K562 (cell line): ENCODE measurements around the gene XYLB. TPM values are rescaled to one million over a fixed set of nuclear protein-coding genes. Genes with fewer than 3 reads are reported as not detected.

Source experiments
- ATAC-seq: fragments of 200-7000 bp; cut with Tn5 transposase; 3 replicates; pipeline ENCODE4 v1.9.1; 2020; ENCODE audit warnings: moderate library complexity
- BruUV-seq: library from RNA; stranded (reverse); fragments of 400-500 nt; replicated peaks from 2 replicates; lab custom pipeline; 2021; lab: Mats Ljungman, UMichigan
- CTCF ChIA-PET: fragments of 300-600 bp; formaldehyde crosslinking; extraction: SDS; loops from one replicate; lab custom pipeline; 2021; ENCODE audit warnings: low intra/inter-chr PET ratio; lab: Yijun Ruan, JAX
- POLR2A ChIA-PET: fragments of 300-600, 350-650 bp; sonication (Branson Sonifier 250); formaldehyde crosslinking; extraction: SDS; loops from one replicate; lab custom pipeline; 2021; ENCODE audit warnings: antibody characterized with exemption, inconsistent platforms; lab: Yijun Ruan, JAX
- DNase-seq, 4 experiments: peaks; one replicate each; pipeline versions ENCODE4 v3.0.0 to v3.0.0-alpha.2; 2011 to 2018; ENCODE audit warnings: low spot score in 3 of 4, mixed read lengths in 3 of 4; ENCODE audit errors: extremely low read depth in 1 of 4
- FAIRE-seq: peaks from 2 replicates; lab custom pipeline; 2011; peaks lifted over from hg19 to GRCh38; lab: Jason Lieb, UNC
- H2AFZ ChIP-seq: 2 replicates; pipeline ENCODE4 v1.6.0; 2011; ENCODE audit warnings: low read depth, low read length, control low read depth, inconsistent platforms
- H3K27ac ChIP-seq: fragments of 200-600 bp; 3 replicates; pipeline ENCODE4 v1.8.0; 2011; ENCODE audit warnings: low read depth, mild to moderate bottlenecking, control low read depth, inconsistent platforms, low read length, moderate library complexity, mixed read lengths; ENCODE audit errors: extremely low read depth
- H3K27me3 ChIP-seq, 2 experiments: fragments of 300-600 bp in 1 of 2; 2 replicates in 1 of 2; 3 replicates in 1 of 2; pipeline versions ENCODE4 v1.6.0 to v1.8.0; 2011; ENCODE audit warnings: inconsistent platforms in 2 of 2, low read length in 2 of 2, mild to moderate bottlenecking in 1 of 2, mixed read lengths in 1 of 2, moderate library complexity in 1 of 2; ENCODE audit not compliant: control insufficient read depth in 2 of 2, insufficient read depth in 2 of 2
- H3K36me3 ChIP-seq: fragments of 300-600 bp; 3 replicates; pipeline ENCODE4 v1.8.0; 2011; ENCODE audit warnings: mild to moderate bottlenecking, low read length, inconsistent platforms; ENCODE audit not compliant: control insufficient read depth, insufficient read depth
- H3K4me1 ChIP-seq, 2 experiments: fragments of 200-600 bp in 1 of 2; replicated peaks in 1 of 2; 2 replicates in 1 of 2; 3 replicates in 1 of 2; pipeline versions ENCODE4 v1.5.1 to v1.8.0; 2011; ENCODE audit warnings: inconsistent platforms in 2 of 2, low read length in 2 of 2, mild to moderate bottlenecking in 1 of 2, mixed read lengths in 1 of 2, moderate library complexity in 1 of 2; ENCODE audit not compliant: control insufficient read depth in 2 of 2, insufficient read depth in 2 of 2
- H3K4me2 ChIP-seq: 2 replicates; pipeline ENCODE4 v1.6.1; 2011; ENCODE audit warnings: low read length, control low read depth, inconsistent platforms, mixed read lengths; ENCODE audit not compliant: insufficient read depth
- H3K4me3 ChIP-seq: fragments of 200-600 bp; sonication (generic), shearing (Covaris generic); 2 replicates; pipeline ENCODE4 v1.5.1; 2016; ENCODE audit warnings: control low read depth, inconsistent platforms
- H3K79me2 ChIP-seq: fragments of 200-600 bp; 3 replicates; pipeline ENCODE4 v1.8.0; 2011; ENCODE audit warnings: low read length, inconsistent platforms; ENCODE audit not compliant: control insufficient read depth, insufficient read depth
- H3K9ac ChIP-seq, 2 experiments: 2 replicates each; pipeline versions ENCODE4 v1.6.0 to v1.6.1; 2011; ENCODE audit warnings: low read depth in 2 of 2, low read length in 2 of 2, control low read depth in 1 of 2, inconsistent platforms in 1 of 2, mild to moderate bottlenecking in 1 of 2, mixed read lengths in 1 of 2; ENCODE audit not compliant: insufficient read depth in 1 of 2
- H3K9me1 ChIP-seq: one replicate; pipeline ENCODE4 v1.6.0; 2011; ENCODE audit warnings: inconsistent platforms, mild to moderate bottlenecking, low read length, moderate library complexity; ENCODE audit not compliant: control insufficient read depth, insufficient read depth
- H3K9me3 ChIP-seq: replicated peaks from 2 replicates; pipeline ENCODE4 v1.5.1; 2011; ENCODE audit warnings: low read depth, low read length, inconsistent platforms; ENCODE audit not compliant: control insufficient read depth, insufficient read depth
- H4K20me1 ChIP-seq: replicated peaks from 2 replicates; pipeline ENCODE4 v1.6.1; 2011; ENCODE audit warnings: low read length, inconsistent platforms, mixed read lengths; ENCODE audit not compliant: control insufficient read depth, insufficient read depth
- E2F4 ChIP-seq: sonication (generic); formaldehyde crosslinking; IDR thresholded peaks from 2 replicates; pipeline ENCODE4 v1.8.0; 2022; ENCODE audit warnings: mild to moderate bottlenecking, low read depth, missing genetic modification reagents
- ELK3 ChIP-seq: fragments of 450-650 bp; formaldehyde crosslinking; IDR thresholded peaks from 2 replicates; pipeline ENCODE4 v1.4.0; 2020; ENCODE audit warnings: mild to moderate bottlenecking
- HDAC6 ChIP-seq: IDR thresholded peaks from 2 replicates; pipeline ENCODE4 v1.6.1; 2012; ENCODE audit warnings: low read depth, mild to moderate bottlenecking, control low read depth, inconsistent platforms, low read length, moderate library complexity
- IRF1 ChIP-seq: sonication (generic); formaldehyde crosslinking; IDR thresholded peaks from 2 replicates; pipeline ENCODE4 v1.8.0; 2022; ENCODE audit warnings: missing genetic modification reagents, mild to moderate bottlenecking, borderline replicate concordance
- MEF2A ChIP-seq: IDR thresholded peaks from 2 replicates; pipeline ENCODE4 v1.6.1; 2011; ENCODE audit warnings: low read depth, mild to moderate bottlenecking, low read length, moderate library complexity; ENCODE audit not compliant: control insufficient read depth
- PHF20 ChIP-seq: fragments of 450-650 bp; IDR thresholded peaks from 2 replicates; pipeline ENCODE4 v1.6.1; 2018; ENCODE audit not compliant: partially characterized antibody
- PHF21A ChIP-seq: fragments of 450-650 bp; IDR thresholded peaks from 2 replicates; pipeline ENCODE4 v1.6.1; 2017; ENCODE audit warnings: low read depth, borderline replicate concordance
- POLR2H ChIP-seq: IDR thresholded peaks from 2 replicates; pipeline ENCODE4 v1.6.1; 2016; ENCODE audit warnings: missing genetic modification characterization, low read depth, mild to moderate bottlenecking, control low read depth, missing compliant biosample characterization, moderate library complexity
- RFX1 ChIP-seq: fragments of 450-650 bp; IDR thresholded peaks from 2 replicates; pipeline ENCODE4 v1.6.1; 2016; ENCODE audit warnings: mild to moderate bottlenecking, moderate library complexity
- SMARCC2 ChIP-seq: fragments of 450-650 bp; IDR thresholded peaks from 2 replicates; pipeline ENCODE4 v1.6.1; 2017; ENCODE audit warnings: antibody characterized with exemption, moderate library complexity, mild to moderate bottlenecking, low read depth
- ZBTB43 ChIP-seq: sonication (generic); formaldehyde crosslinking; IDR thresholded peaks from 2 replicates; pipeline ENCODE4 v1.8.0; 2023; ENCODE audit warnings: mild to moderate bottlenecking, missing genetic modification reagents
- ZNF696 ChIP-seq: fragments of 250-450 bp; sonication (Bioruptor Pico); conservative IDR thresholded peaks from 2 replicates; pipeline ENCODE4 v1.4.0; 2020; ENCODE audit warnings: mild to moderate bottlenecking, moderate library complexity
- ZNF830 ChIP-seq: fragments of 250-450 bp; sonication (Bioruptor Pico); IDR thresholded peaks from 2 replicates; pipeline ENCODE4 v1.5.0; 2021; ENCODE audit warnings: mild to moderate bottlenecking
- WGBS: fragments of 100-300 bp; shearing (Covaris generic); methylation state at CpG from one replicate; pipeline ENCODE4 v1.1.6; 2016; ENCODE audit warnings: low coverage, mixed read lengths; ENCODE audit not compliant: insufficient coverage; ENCODE audit errors: missing lambda C conversion rate; 5-methylcytosine and 5-hydroxymethylcytosine counted together
- in situ Hi-C: fragments of 300-500 bp; cut with MboI; formaldehyde crosslinking; loops from 4 replicates; pipeline ENCODE4 v1.15.0; 2018; ENCODE audit warnings: inconsistent platforms, mixed read lengths
- intact Hi-C: fragments of 100-400 bp; cut with micrococcal nuclease; formaldehyde crosslinking; loops from 2 replicates; pipeline ENCODE4 v1.14.2; 2022
- polyA plus RNA-seq, 8 experiments: library from polyadenylated mRNA; depleted of rRNA in 4 of 8; stranded (reverse) in 5 of 8; unstranded in 3 of 8; fragments of >200 nt; fragmentation: Nextera tagmentation in 2 of 8; fragmentation: Illumina TruSeq in 1 of 8; extraction: Ambion mirVana in 2 of 8; extraction: Trizol in 1 of 8; gene quantifications; 2 replicates each; pipeline versions ENCODE4 v1.2.1 to v1.2.3, GENCODE V29; 2011 to 2014; ENCODE audit warnings: inconsistent platforms in 1 of 8, missing spikeins in 1 of 8
- total RNA-seq, 7 experiments: library from RNA; depleted of rRNA in 6 of 7; stranded (reverse); fragments of >200 nt in 6 of 7; fragmentation: Illumina TruSeq in 2 of 7; extraction: Trizol in 2 of 7; gene quantifications; 2 replicates each; pipeline versions ENCODE4 v1.2.1 to v1.2.3, GENCODE V29; 2011 to 2021; ENCODE audit warnings: low replicate concordance in 1 of 7

Gene XYLB
- total and polyA plus RNA-seq, 9 of the 15 experiments (the other 6 are each of a cell fraction or from before 2014, with no cell fraction given): 4.0 to 20.2 (median 13.2) TPM

GRCh38 chr3:38460377-38461270, 114.0 kb downstream of the XYLB start:
- peaks cover 60% of the 10 kb centered on the region for H3K79me2 ChIP-seq
- no peaks in the 10 kb centered on the region for H3K27me3 ChIP-seq
- H3K9ac ChIP-seq: no peak overlapping the region
- POLR2A ChIA-PET: interaction anchor here (0.7 to 1.3 kb wide), 4 partner anchors 9 to 84 kb away, joined by 3 read pairs; no protein-coding TSS in a partner anchor
- ATAC-seq (no peak), DNase-seq (no peak), FAIRE-seq (no peak)
- intact Hi-C loops (no loop called here), in situ Hi-C loops (no loop called here)
- peaks cover 12 to 16% of the 10 kb centered on the region in 2 experiments for H3K4me1 ChIP-seq
- H3K27ac ChIP-seq: no peak overlapping the region
- H3K9me3 ChIP-seq: no peaks in the 10 kb centered on the region
- BruUV-seq: no TSS peak
- H4K20me1 ChIP-seq: peaks cover 38% of the 10 kb centered on the region
- CTCF ChIA-PET: no interaction called here
- H3K4me2 ChIP-seq: no peak overlapping the region
- WGBS: 69% methylated on average over 12 of the region's 12 CpGs
- no peaks in the 10 kb centered on the region for H3K36me3 ChIP-seq
- H3K4me3 ChIP-seq: no peak overlapping the region
- H3K9me1 ChIP-seq: peaks cover 5% of the 10 kb centered on the region
- H2AFZ ChIP-seq: no peak overlapping the region
- no peak for TF ChIP-seq PHF20
- no peak for TF ChIP-seq SMARCC2
- TF ChIP-seq ZNF830 (CRISPR knock-in tag): no peak
- TF ChIP-seq ZBTB43: no peak
- no peak for TF ChIP-seq ELK3
- no peak for TF ChIP-seq PHF21A
- TF ChIP-seq HDAC6: no peak
- no peak for TF ChIP-seq IRF1 (CRISPR knock-in tag)
- no peak for TF ChIP-seq POLR2H (tag)
- no peak for TF ChIP-seq RFX1
- no peak for TF ChIP-seq MEF2A
- TF ChIP-seq E2F4: no peak
- no peak for TF ChIP-seq ZNF696 (CRISPR knock-in tag)
